GM12865 (cell line): ENCODE results near the gene PPP1CC.

Source experiments
- DNase-seq: peaks from one replicate; pipeline ENCODE4 v3.0.0; 2010; ENCODE audit warnings: low read depth
- H3K4me3 ChIP-seq: 2 replicates; pipeline ENCODE4 v1.5.1; 2011; ENCODE audit warnings: mild to moderate bottlenecking, low read depth, low read length, control low read depth
- CTCF ChIP-seq: IDR thresholded peaks from 2 replicates; pipeline ENCODE4 v1.5.1; 2011; ENCODE audit warnings: low read length, control low read depth, low read depth, inconsistent platforms; ENCODE audit not compliant: insufficient read depth; ENCODE audit errors: missing control alignments

PPP1CC gene

DNA sequence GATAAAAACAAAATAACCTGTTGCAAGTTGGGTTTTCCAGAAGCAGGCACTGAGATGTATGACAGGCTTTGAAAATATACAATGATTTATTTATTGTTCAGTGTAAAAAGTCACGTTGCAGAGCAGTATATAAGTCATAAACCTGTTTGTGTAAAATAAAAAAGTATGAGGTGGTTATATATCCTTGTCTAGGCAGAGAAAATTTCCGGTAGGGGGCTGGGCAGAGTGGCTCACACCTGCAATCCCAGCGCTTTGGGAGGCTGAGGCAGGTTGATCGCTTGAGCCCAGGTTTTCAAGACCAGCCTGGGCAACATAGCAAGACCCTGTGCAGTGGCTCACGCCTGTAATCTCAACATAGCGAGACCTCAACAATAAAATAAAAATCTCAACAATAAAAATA, 16.2 kb upstream of the PPP1CC start:
- no peak overlapping the region for H3K4me3 ChIP-seq
- no peak for DNase-seq
- no peak for TF ChIP-seq CTCF

DNA sequence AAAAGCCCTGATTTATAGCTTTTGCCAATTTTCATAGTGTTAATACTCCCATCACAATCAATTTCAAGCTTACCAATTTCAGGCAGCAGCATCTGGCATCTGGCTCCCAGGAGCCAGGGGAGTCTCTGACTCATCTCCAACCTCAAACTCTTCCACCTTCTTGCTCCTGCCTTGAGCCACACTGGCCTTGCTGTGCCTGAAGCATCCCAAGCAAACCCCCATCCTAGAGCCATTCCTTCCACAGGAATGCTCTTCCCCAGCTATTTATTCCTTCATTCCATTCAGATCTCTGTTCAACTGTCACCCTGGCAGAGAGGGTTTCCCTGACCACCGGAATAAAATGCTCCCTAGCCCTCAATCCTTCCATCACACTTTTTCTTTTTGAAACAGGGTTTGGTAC, 13.9 kb upstream of the PPP1CC start:
- DNase-seq, result no peak
- no peak for TF ChIP-seq CTCF
- H3K4me3 ChIP-seq, result no peak overlapping the region

- no peak for DNase-seq
- no peak for TF ChIP-seq CTCF
- no peak overlapping the region for H3K4me3 ChIP-seq
These were observed 11.6 kb upstream of the PPP1CC start for GRCh38 chr12:110754101-110754793.

GRCh38 chr12:110750784-110751461, 8.2 kb upstream of the PPP1CC start:
- no peak for TF ChIP-seq CTCF
- no peak overlapping the region for H3K4me3 ChIP-seq
- DNase-seq, result no peak

- no peak for TF ChIP-seq CTCF
- H3K4me3 ChIP-seq, result no peak overlapping the region
- no peak for DNase-seq
These were observed 3.9 kb upstream of the PPP1CC start for GRCh38 chr12:110746550-110746949.

DNA sequence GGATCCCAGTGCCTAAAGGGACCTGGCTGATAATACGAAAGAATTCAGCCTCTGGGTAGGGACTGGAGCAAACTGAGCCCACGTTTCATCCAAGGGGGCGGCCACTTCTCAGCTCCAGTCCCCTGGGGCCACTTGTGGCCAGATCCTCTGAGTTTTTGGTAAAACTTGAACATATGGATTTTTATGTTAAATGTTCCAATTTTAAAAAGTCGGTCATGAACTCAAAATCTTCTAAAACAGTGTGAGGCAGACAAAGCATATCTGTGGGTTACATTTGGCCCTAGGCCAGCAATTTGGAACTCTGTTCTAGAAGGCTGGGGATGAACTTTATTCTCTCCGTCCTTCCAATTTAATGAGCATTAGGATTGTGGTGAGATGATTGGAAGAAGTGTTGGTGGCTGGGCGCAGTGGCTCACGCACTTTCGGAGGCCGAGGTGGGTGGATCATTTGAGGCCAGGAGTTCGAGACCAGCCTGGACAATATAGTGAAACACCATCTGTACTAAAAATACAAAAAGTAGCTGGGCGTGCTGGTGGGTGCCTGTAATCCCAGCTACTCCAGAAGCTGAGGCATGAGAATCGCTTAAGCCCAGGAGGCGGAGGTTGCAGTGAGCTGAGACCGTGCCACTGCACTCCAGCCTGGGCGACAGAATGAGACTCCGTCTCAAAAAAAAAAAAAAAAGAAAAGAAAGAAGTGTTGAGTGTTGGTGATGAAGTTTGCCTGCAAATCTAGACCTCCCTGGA, 3.0 kb upstream of the PPP1CC start:
- DNase-seq, result no peak
- no peak overlapping the region for H3K4me3 ChIP-seq
- no peak for TF ChIP-seq CTCF
